NCI-H2171 (cell line): Measurements from ENCODE around the gene DAPK1.

Experiments
- DNase-seq: peaks from one replicate; lab custom pipeline; 2025; lab: John Stamatoyannopoulos, UW

Gene DAPK1

GRCh38 chr9:87517732-87518131 is 20.1 kb downstream of the DAPK1 start:
- no peak for DNase-seq

- DNase-seq = no peak
Measured at GRCh38 chr9:87518702-87519335, 21.2 kb downstream of the DAPK1 start.

- no peak for DNase-seq
Measured at GRCh38 chr9:87519461-87519860, 21.8 kb downstream of the DAPK1 start.

- no peak for DNase-seq
Measured at GRCh38 chr9:87520172-87520683, 22.6 kb downstream of the DAPK1 start.

- no peak for DNase-seq
Measured at GRCh38 chr9:87521834-87522233, 24.2 kb downstream of the DAPK1 start.

GRCh38 chr9:87524061-87524460 is 26.4 kb downstream of the DAPK1 start:
- no peak for DNase-seq

- DNase-seq = no peak
Measured at GRCh38 chr9:87525546-87526303, 28.1 kb downstream of the DAPK1 start.

- no peak for DNase-seq
Measured at GRCh38 chr9:87527211-87527916, 29.7 kb downstream of the DAPK1 start.

GRCh38 chr9:87528969-87529368 is 31.3 kb downstream of the DAPK1 start:
- no peak for DNase-seq

- no peak for DNase-seq
Measured at GRCh38 chr9:87529671-87530070, 32.0 kb downstream of the DAPK1 start.

- DNase-seq = no peak
Measured at GRCh38 chr9:87530716-87531115, 33.0 kb downstream of the DAPK1 start.

- no peak for DNase-seq
Measured at GRCh38 chr9:87531370-87532295, 34.0 kb downstream of the DAPK1 start.

GRCh38 chr9:87533271-87533670 is 35.6 kb downstream of the DAPK1 start:
- DNase-seq = no peak

GRCh38 chr9:87534036-87534435 is 36.4 kb downstream of the DAPK1 start:
- DNase-seq = no peak

GRCh38 chr9:87534957-87535356 is 37.3 kb downstream of the DAPK1 start:
- no peak for DNase-seq

GRCh38 chr9:87535817-87536539 is 38.3 kb downstream of the DAPK1 start:
- DNase-seq = no peak

- DNase-seq = peak; percentile 76
Measured at GRCh38 chr9:87537625-87538024, 40.0 kb downstream of the DAPK1 start.

GRCh38 chr9:87540444-87541105 is 42.9 kb downstream of the DAPK1 start:
- no peak for DNase-seq

GRCh38 chr9:87541663-87542062 is 44.0 kb downstream of the DAPK1 start:
- no peak for DNase-seq

- no peak for DNase-seq
Measured at GRCh38 chr9:87542141-87542540, 44.5 kb downstream of the DAPK1 start.

- DNase-seq = no peak
Measured at GRCh38 chr9:87543251-87543650, 45.6 kb downstream of the DAPK1 start.
